Liver (tissue), 3 donors: Measurements from ENCODE around the gene GGA2.

Source experiments
- ATF3 ChIP-seq: IDR thresholded peaks from 2 replicates; pipeline ENCODE4 v1.6.1; 2016; ENCODE audit warnings: antibody characterized with exemption
- CTCF ChIP-seq: fragments of 150-350 bp; IDR thresholded peaks from 2 replicates; pipeline ENCODE4 v1.5.1; 2017; ENCODE audit warnings: improper control_type of control experiment, low read depth, low read length; ENCODE audit not compliant: missing input control
- EGR1 ChIP-seq, 2 donors: IDR thresholded peaks; 2 replicates each; pipeline ENCODE4 v1.6.1; 2016 to 2018; ENCODE audit warnings: antibody characterized with exemption in 2 of 2, low read depth in 2 of 2
- FOXA1 ChIP-seq: IDR thresholded peaks from 2 replicates; pipeline ENCODE4 v1.6.1; 2016; ENCODE audit warnings: antibody characterized with exemption
- GABPA ChIP-seq, 2 donors: IDR thresholded peaks in 1 of 2; conservative IDR thresholded peaks in 1 of 2; 2 replicates each; pipeline ENCODE4 v1.6.1; 2016; ENCODE audit warnings: antibody characterized with exemption in 2 of 2, mild to moderate bottlenecking in 1 of 2, moderate library complexity in 1 of 2
- JUND ChIP-seq, 2 donors: IDR thresholded peaks; 2 replicates each; pipeline ENCODE4 v1.6.1; 2016; ENCODE audit warnings: antibody characterized with exemption in 2 of 2
- MAX ChIP-seq: IDR thresholded peaks from 2 replicates; pipeline ENCODE4 v1.6.1; 2016; ENCODE audit warnings: antibody characterized with exemption
- RAD21 ChIP-seq, 2 donors: IDR thresholded peaks; 2 replicates each; pipeline ENCODE4 v1.6.1; 2016; ENCODE audit warnings: antibody characterized with exemption in 2 of 2, mild to moderate bottlenecking in 2 of 2
- REST ChIP-seq: IDR thresholded peaks from 2 replicates; pipeline ENCODE4 v1.6.1; 2016; ENCODE audit warnings: antibody characterized with exemption, mild to moderate bottlenecking
- RXRA ChIP-seq, 2 donors: IDR thresholded peaks; 2 replicates each; pipeline ENCODE4 v1.6.1; 2017 to 2018; ENCODE audit warnings: antibody characterized with exemption in 2 of 2, mild to moderate bottlenecking in 1 of 2
- SP1 ChIP-seq: IDR thresholded peaks from 2 replicates; pipeline ENCODE4 v1.6.1; 2018; ENCODE audit warnings: antibody characterized with exemption, mild to moderate bottlenecking
- TAF1 ChIP-seq: conservative IDR thresholded peaks from 2 replicates; pipeline ENCODE4 v1.6.1; 2016; ENCODE audit warnings: antibody characterized with exemption, mild to moderate bottlenecking
- YY1 ChIP-seq: IDR thresholded peaks from 2 replicates; pipeline ENCODE4 v1.6.1; 2016; ENCODE audit warnings: antibody characterized with exemption, mild to moderate bottlenecking
- ZBTB33 ChIP-seq: IDR thresholded peaks from 2 replicates; pipeline ENCODE4 v1.6.1; 2016; ENCODE audit warnings: antibody characterized with exemption
- donor health status: healthy.
- donor health status: healthy.

GRCh38 chr16:23479138-23479537 lies 31.2 kb downstream of the GGA2 start:
- no peak for TF ChIP-seq CTCF
- no peak for TF ChIP-seq REST
- TF ChIP-seq GABPA (IDR thresholded peaks at IDR 0.05 in 1 of 2, conservative IDR thresholded peaks at IDR 0.05 in 1 of 2) = no peak
- TF ChIP-seq TAF1 = no peak
- TF ChIP-seq SP1 = no peak
- no peak for TF ChIP-seq ZBTB33
- no peak for TF ChIP-seq MAX
- TF ChIP-seq RAD21 (IDR thresholded peaks at IDR 0.05) = no peak
- TF ChIP-seq JUND (IDR thresholded peaks at IDR 0.05) = no peak
- no peak for TF ChIP-seq ATF3
- TF ChIP-seq RXRA (IDR thresholded peaks at IDR 0.05) = no peak
- no peak for TF ChIP-seq EGR1 (IDR thresholded peaks at IDR 0.05; ENCODE audit: low read depth in 2 of 2)
- TF ChIP-seq FOXA1 = no peak
- TF ChIP-seq YY1 = no peak
